Upper lobe of left lung (tissue), 6 donors: ENCODE data around the gene IGF2BP3. TPM values are rescaled to one million over a fixed set of nuclear protein-coding genes. Genes with fewer than 3 reads are reported as not detected.

Experiments
- ATAC-seq, 2 donors: fragments of 200-7000 bp; cut with Tn5 transposase; one replicate each; pipeline ENCODE4 v1.9.1; 2022; ENCODE audit warnings: mild to moderate bottlenecking in 2 of 2, moderate library complexity in 2 of 2; ENCODE audit not compliant: low FRiP score in 2 of 2
- DNase-seq, 2 donors: peaks; one replicate each; pipeline ENCODE4 v3.0.0-alpha.2; 2019 to 2020
- H3K27ac ChIP-seq, 4 donors: fragments of 200-600 bp; sonication (generic); one replicate each; pipeline ENCODE4 v1.5.1; 2016 to 2019
- H3K27me3 ChIP-seq, 4 donors: fragments of 200-600 bp; sonication (generic); one replicate each; pipeline ENCODE4 v1.5.1; 2017 to 2019
- H3K36me3 ChIP-seq, 4 donors: fragments of 200-600 bp; sonication (generic); one replicate each; pipeline ENCODE4 v1.5.1; 2016 to 2019
- H3K4me1 ChIP-seq, 4 donors: fragments of 200-600 bp; sonication (generic); one replicate each; pipeline ENCODE4 v1.5.1; 2018 to 2019
- H3K4me3 ChIP-seq, 4 donors: fragments of 200-600 bp; sonication (generic); one replicate each; pipeline ENCODE4 v1.5.1; 2017 to 2019; ENCODE audit warnings: mild to moderate bottlenecking in 2 of 4, moderate library complexity in 1 of 4
- H3K9me3 ChIP-seq, 4 donors: fragments of 200-600 bp; sonication (generic); one replicate each; pipeline ENCODE4 v1.5.1; 2018 to 2019
- CTCF ChIP-seq, 6 experiments: fragments of 450-650 bp in 4 of 6; fragments of 200-600 bp in 2 of 6; sonication (generic) in 2 of 6; IDR thresholded peaks; one replicate each; pipeline ENCODE4 v1.5.1; 2016 to 2019; ENCODE audit warnings: antibody characterized with exemption in 6 of 6
- EP300 ChIP-seq, 4 donors: sonication (generic); formaldehyde crosslinking; IDR thresholded peaks; one replicate each; pipeline ENCODE4 v1.5.1; 2017; ENCODE audit warnings: antibody characterized with exemption in 4 of 4, control low read depth in 2 of 4
- POLR2A ChIP-seq, 4 donors: fragments of 450-650 bp; IDR thresholded peaks; one replicate each; pipeline ENCODE4 v1.5.1; 2016 to 2017; ENCODE audit warnings: antibody characterized with exemption in 4 of 4, mild to moderate bottlenecking in 2 of 4
- POLR2AphosphoS5 ChIP-seq, 2 donors: sonication (generic); formaldehyde crosslinking; IDR thresholded peaks; one replicate each; pipeline ENCODE4 v1.5.1; 2017; ENCODE audit warnings: antibody characterized with exemption in 2 of 2
- WGBS, 2 donors: methylation state at CpG; one replicate each; pipeline ENCODE4 v1.1.5; 2017 to 2018; 5-methylcytosine and 5-hydroxymethylcytosine counted together
- total RNA-seq, 6 donors: library from RNA; depleted of rRNA in 4 of 6; stranded (reverse); fragments of >200 nt in 4 of 6; gene quantifications; one replicate each; pipeline versions ENCODE4 v1.1.0 to v1.2.1, GENCODE V29; 2016 to 2021
- donor health status: DM: no; HTN: no; CAD: no; lungs with moderate emphysema.
- donor health status: DM: no; HTN: yes; CAD: no; lungs with severe emphysema.

IGF2BP3 gene
- total RNA-seq, 6 donors from 2014 or later = 0.91 to 1.5 (median 1.1) TPM; not detected in 2

DNA sequence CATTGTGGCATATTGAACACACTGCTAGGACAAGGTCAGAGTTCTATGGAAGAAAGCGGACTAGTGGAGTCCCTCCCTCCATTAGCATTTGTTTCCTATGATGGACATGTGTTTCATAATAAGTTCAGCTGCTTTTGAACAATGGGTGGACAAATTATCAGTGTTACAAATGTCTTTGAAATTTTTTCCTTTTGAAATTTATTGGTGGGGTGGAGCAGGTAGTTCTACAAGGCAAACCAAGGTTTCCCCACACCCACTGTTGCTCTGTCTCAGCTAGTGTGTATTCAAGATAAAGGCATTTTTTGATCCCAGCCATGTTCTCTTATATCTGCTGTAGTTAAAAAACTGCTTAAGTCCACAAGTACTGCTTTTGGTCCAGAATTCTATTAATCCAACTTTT is 91.3 kb downstream of the IGF2BP3 start:
- TF ChIP-seq POLR2AphosphoS5 (IDR thresholded peaks at IDR 0.05) (no peak), EP300 (IDR thresholded peaks at IDR 0.05) (no peak), POLR2A (IDR thresholded peaks at IDR 0.05) (no peak), CTCF (IDR thresholded peaks at IDR 0.05) (no peak)
- H3K27ac ChIP-seq = no peak overlapping the region
- DNase-seq (no peak), ATAC-seq (no peak)
- H3K27me3 ChIP-seq = no peaks in the 10 kb centered on the region
- H3K4me3 ChIP-seq = no peak overlapping the region
- no peaks in the 10 kb centered on the region for H3K9me3 ChIP-seq
- WGBS, 2 donors = 95 to 96% methylated on average over 1 of the region's 1 CpG
- no peaks in the 10 kb centered on the region for H3K36me3 ChIP-seq
- H3K4me1 ChIP-seq = no peaks in the 10 kb centered on the region

- no peaks in the 10 kb centered on the region for H3K9me3 ChIP-seq
- H3K27me3 ChIP-seq = no peaks in the 10 kb centered on the region
- DNase-seq (no peak), ATAC-seq (no peak)
- H3K27ac ChIP-seq = no peak overlapping the region
- H3K4me1 ChIP-seq = no peaks in the 10 kb centered on the region
- WGBS, 2 donors = 58 to 62% methylated on average over 3 of the region's 3 CpGs
- no peaks in the 10 kb centered on the region for H3K36me3 ChIP-seq
- no peak overlapping the region for H3K4me3 ChIP-seq
- no peak for TF ChIP-seq EP300 (IDR thresholded peaks at IDR 0.05)
- TF ChIP-seq CTCF (IDR thresholded peaks at IDR 0.05) = no peak
- TF ChIP-seq POLR2A (IDR thresholded peaks at IDR 0.05) = no peak
- TF ChIP-seq POLR2AphosphoS5 (IDR thresholded peaks at IDR 0.05) = no peak
Measured at GRCh38 chr7:23377134-23377533, 93.2 kb downstream of the IGF2BP3 start.

DNA sequence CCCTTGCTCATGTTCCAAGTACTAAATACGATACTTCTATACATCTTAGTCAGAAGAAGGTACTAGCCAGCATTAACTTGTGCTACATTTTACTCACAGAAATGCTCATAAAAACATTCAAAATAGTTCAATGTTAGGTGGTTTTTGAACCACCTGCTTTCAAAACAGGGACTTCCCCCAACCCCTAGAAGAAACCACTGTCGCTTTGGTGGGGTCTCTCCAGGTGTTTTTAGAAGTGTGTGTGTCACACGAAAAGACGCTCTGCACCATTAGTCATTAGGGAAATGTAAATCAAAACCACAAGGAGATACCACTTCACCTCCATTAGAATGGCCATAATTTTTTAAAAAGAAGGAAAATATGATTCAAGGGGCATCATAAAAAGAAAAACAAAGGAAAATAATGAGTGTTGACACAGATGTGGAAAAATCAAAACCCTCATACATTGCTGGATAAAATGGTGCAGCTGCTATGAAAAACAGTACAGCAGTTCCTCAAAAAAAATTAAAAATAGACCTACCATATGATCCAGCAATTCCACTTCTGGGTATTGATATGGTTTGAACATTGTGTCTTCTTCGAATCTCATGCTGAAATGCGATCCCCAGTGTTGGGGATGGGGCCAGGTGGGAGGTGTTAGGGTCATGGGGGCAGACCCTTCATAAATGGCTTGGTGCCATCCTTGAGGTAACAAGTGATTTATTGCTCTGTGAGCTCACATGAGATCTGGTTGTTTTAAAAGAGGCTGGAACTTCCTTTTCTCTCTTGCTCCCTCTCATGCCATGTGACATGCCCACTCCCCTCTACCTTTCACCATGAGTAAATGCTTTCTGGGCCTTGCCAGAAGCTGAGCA is 96.9 kb downstream of the IGF2BP3 start:
- WGBS, 2 donors = 69 to 70% methylated on average over 6 of the region's 6 CpGs
- no peaks in the 10 kb centered on the region for H3K36me3 ChIP-seq
- no peaks in the 10 kb centered on the region for H3K4me1 ChIP-seq
- H3K9me3 ChIP-seq = no peaks in the 10 kb centered on the region
- DNase-seq = no peak
- TF ChIP-seq POLR2AphosphoS5 (IDR thresholded peaks at IDR 0.05) = no peak
- no peak for TF ChIP-seq CTCF (IDR thresholded peaks at IDR 0.05)
- no peak for TF ChIP-seq POLR2A (IDR thresholded peaks at IDR 0.05)
- no peak for TF ChIP-seq EP300 (IDR thresholded peaks at IDR 0.05)
- ATAC-seq = no peak
- no peaks in the 10 kb centered on the region for H3K27me3 ChIP-seq
- H3K27ac ChIP-seq = no peak overlapping the region
- H3K4me3 ChIP-seq = no peak overlapping the region

DNA sequence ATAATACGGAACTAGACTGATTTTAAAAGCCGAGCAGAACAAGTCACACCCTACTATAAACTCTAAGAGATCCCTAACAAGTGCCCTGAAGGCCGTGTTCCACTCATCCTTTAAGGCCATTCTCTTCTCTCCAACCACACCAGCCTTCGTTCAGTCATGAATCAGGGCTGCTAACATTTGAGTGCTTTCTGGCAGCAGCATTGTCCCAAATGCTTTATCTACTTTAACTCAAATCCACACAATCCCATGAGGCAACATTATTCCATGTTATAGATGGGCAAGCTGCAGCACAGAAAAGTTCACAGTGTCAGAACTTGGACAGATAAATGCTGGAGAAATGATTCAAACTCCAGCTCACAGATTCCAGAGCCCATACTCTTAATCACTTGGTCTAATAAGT is 97.7 kb downstream of the IGF2BP3 start:
- Histone ChIP-seq H3K36me3 (no peaks in the 10 kb centered on the region), H3K27me3 (no peaks in the 10 kb centered on the region), H3K4me1 (no peaks in the 10 kb centered on the region), H3K27ac (no peak overlapping the region), H3K4me3 (no peak overlapping the region), H3K9me3 (no peaks in the 10 kb centered on the region)
- WGBS, 2 donors = 84 to 87% methylated on average over 4 of the region's 4 CpGs
- ATAC-seq (no peak), DNase-seq (no peak)
- TF ChIP-seq EP300 (IDR thresholded peaks at IDR 0.05) (no peak), POLR2AphosphoS5 (IDR thresholded peaks at IDR 0.05) (no peak), CTCF (IDR thresholded peaks at IDR 0.05) (no peak), POLR2A (IDR thresholded peaks at IDR 0.05) (no peak)

GRCh38 chr7:23371654-23372053 is 98.6 kb downstream of the IGF2BP3 start:
- H3K27me3 ChIP-seq = no peaks in the 10 kb centered on the region
- ATAC-seq = no peak
- no peaks in the 10 kb centered on the region for H3K36me3 ChIP-seq
- no peak for TF ChIP-seq POLR2AphosphoS5 (IDR thresholded peaks at IDR 0.05)
- no peak for TF ChIP-seq EP300 (IDR thresholded peaks at IDR 0.05)
- no peak for TF ChIP-seq POLR2A (IDR thresholded peaks at IDR 0.05)
- TF ChIP-seq CTCF (IDR thresholded peaks at IDR 0.05) = no peak
- no peaks in the 10 kb centered on the region for H3K9me3 ChIP-seq
- no peak overlapping the region for H3K4me3 ChIP-seq
- no peak for DNase-seq
- H3K4me1 ChIP-seq = no peaks in the 10 kb centered on the region
- 89 to 96% methylated on average over 6 of the region's 6 CpGs for WGBS, 2 donors
- no peak overlapping the region for H3K27ac ChIP-seq
